GM18858 (cell line): ENCODE results near the gene IPO11.

Experiments
- ATAC-seq: cut with Tn5 transposase; IDR thresholded peaks from one replicate; pipeline ENCODE4 v1.9.1; 2021; ENCODE audit not compliant: unreplicated experiment

Gene IPO11

DNA sequence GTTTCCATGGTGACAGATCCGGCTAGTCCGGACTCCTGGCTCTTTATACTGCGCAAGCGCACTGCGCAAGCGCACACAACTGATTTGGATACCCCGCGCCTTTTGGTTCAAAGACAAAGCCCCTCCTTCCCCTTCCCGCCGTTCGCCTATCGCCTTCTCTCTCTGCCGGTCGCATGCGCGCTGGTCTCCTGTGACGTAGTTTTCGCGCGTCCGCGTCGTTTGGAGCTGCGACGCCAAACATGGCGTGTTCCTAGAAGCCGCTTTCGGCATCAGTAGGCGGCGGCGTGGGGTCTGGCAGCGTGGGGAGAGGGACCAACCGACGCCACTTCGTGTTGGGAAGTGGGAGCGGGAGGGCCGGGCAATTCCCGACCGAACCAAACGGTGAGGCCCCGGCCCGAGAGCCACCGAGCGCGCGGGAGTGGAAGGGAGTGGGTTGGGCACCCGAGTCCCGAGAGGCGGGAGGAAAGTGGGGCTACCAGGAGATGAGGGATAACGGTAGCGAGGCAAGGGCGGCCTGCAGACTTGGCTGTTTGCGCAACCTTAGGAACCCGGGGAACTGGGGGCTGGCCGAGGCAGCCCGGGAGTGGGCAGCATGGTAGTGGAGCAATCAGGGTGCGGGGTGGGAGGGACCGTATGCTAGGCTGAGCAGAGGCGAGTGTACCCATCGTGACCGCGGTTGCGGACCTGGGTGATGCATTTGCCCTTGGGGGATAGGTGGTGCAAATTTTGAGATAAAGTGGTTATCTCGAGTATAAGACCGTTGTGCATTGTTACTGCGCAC lies at the start of gene IPO11:
IPO11 (plus strand) TSS at position 215 of the 781 bp plus-strand sequence. CDS start 24,517 bp downstream, outside the sequence.
- ATAC-seq = peak; percentile 95

DNA sequence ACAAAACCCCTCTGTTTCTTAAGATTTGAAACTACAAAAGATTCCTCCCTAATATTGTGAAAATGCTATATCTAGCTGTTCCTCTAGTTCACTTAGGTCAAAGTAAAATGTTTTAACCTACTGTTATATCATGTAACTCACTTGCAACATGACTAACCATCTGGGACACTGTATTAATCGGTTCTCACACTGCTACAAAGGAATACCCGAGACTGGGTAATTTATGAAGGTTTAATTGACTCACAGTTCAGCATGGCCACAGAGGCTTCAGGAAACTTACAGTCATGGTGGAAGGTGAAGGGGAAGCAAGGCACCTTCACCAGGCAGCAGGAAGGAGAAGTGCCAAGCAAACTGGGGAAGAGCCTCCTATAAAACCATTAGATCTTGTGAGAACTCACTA lies 43.5 kb upstream of the IPO11 start:
- ATAC-seq = no peak

DNA sequence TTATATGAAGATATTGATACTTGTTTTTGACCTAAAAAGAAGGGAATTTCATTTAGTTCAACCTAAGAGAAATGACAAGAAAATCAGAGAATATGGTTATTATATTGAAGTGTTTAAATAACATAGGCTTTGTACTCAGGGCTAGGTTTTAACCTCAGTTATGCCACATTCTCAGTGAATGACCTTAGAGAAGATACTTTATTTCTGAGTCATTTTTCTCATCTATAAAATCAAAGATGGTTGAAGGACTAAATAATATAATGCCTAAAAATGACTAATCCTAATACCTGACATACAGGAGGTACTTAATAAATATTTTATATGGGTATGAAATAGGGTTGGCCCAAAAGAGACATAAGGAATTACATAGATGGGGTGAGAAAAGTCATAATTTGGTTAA lies 41.2 kb upstream of the IPO11 start:
- no peak for ATAC-seq

DNA sequence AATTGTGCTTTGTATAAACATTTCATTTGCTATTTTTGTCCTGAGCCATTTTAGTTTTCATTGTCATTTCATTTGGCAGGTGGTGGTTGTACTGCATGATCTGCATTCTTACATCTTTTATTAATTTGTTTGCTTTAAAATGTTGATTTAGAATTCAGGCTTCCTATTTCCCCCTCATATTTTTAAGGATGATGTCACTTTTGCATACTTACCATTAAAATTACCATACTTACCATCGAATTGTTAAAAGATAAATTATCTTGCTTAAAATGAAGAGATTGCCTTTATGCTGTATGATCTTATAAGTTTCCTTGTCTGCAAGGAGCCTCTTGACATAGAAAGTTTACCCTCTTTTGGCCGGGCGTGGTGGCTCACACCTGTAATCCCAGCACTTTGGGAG lies 40.0 kb upstream of the IPO11 start:
- no peak for ATAC-seq

DNA sequence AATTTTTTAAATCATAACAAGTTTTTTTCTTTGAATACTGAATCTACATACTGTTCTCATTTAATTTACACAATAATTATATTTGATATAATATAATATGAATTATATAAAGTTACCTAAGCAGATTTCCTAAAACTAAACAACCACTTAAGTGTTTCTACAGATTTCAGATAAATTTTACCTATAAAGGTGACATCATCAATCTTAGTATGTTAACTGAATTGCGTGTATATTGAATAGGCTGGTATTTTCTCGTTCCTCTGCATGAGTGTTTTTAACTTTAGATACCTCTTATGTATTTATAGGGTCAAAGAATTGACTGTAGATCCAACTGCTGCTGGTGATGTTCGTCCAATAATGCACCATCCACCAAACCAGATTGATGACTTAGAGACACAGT lies 39.2 kb upstream of the IPO11 start:
- ATAC-seq = no peak

DNA sequence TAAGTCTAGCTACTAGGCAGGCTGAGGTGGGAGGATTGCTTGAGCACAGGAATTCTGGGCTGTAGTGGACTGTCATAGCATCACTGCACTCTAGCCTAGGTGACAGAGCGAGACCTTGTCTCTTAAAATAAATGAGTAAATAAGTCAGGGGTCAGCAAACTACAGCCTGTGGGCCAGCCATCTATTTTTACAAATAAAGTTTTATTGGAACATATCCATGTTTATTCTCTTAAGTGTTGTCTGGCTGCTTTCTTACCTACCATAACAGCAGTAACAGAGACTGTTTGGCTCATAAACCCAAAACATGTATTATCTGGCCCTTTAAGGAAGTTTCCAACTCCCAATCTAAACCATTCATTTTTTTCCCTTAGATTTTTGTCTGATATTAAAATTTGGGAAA lies 38.5 kb upstream of the IPO11 start:
- no peak for ATAC-seq

DNA sequence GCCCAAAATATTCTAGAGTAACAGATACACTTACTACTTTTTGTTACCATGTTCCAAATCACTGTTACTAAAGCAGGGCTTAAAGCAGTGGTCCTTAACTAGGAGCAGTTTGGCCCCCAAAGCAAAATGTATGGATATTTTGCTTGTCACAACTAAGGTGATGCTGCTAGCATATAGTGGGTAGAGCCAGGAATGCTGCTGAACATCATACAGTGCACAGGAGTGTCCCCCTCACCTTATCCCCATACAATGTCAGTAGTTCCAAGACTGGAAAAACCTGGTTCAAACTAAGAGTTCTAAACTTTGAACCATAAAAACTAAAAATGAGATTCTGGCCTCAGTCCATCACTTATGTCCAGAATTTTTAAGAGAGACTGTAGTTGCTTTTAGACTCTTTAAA lies 36.9 kb upstream of the IPO11 start:
- no peak for ATAC-seq

DNA sequence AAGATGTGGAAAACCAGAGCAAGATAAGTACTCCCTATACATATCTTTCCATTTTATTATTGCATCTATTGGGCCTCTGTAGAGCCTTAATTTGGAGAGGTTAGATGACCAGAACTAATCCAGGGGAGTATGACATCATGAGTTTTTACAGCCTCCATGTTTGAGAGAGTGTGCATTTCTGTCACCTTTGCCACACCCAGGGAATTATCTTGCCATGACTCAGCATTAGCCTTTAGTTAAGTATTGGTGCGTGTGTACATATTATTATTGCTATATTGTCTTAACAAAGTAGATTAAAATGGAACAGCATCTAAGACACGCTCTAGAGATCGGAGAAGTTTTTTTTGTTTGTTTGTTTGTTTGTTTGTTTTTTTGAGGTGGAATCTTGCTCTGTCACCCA lies 36.5 kb upstream of the IPO11 start:
- ATAC-seq = no peak

DNA sequence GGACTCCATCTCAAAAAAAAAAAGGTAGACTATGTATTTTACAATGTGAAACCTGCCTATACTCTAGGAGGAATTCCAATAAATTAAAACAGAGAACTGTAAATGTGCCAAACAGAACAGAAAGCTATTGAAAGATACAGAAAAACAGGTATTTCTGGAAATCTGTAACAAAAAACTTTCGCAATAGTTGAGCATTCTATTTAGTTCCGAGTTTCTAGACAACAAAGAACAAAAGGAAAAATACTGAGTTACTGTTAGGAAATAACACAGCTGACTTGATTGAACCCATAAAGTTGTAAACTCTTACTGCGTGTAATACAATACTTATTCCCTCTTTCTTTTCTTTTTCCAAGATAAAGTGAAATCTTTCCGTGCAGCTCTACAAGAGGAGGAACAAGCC lies 27.4 kb upstream of the IPO11 start:
- no peak for ATAC-seq

DNA sequence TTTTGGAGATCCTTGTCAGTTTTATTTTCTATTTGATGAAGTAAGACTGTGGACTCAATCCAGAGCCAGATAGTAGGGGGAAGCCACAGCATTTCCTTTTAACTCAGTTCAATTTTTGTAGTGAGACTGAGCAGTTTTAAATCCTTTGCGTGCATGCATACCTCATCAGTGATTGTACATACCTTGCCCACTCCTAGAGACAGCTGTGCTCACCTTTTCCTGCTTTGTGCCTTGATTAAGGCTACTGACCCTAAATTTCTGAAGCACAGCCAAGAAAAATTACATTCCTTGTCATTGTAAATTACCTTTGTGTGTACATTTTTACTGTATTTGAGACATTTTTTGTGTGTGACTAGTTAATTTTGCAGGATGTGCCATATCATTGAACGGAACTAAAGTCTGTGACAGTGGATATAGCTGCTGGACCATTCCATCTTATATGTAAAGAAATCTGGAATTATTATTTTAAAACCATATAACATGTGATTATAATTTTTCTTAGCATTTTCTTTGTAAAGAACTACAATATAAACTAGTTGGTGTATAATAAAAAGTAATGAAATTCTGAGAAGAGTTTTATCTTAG lies 26.7 kb upstream of the IPO11 start:
- ATAC-seq = no peak

DNA sequence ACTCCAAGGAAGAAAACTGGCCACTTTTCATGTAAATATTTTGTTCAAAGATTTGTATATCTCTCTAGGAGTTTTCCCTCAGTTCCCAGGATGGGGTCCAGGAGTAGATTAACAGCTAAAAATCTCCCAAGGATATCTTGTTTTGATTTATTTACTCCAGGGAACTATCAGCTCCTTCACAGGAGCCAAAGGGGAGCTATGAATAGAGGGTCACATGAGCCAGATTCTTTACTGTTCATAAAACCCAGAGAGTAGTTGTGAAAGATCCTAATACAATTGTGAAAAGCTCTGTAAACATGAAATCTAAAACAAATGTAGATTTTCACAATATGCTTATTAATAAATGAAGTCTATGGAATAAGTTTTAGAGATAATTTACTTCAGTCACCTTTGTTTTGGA lies 25.7 kb upstream of the IPO11 start:
- no peak for ATAC-seq

DNA sequence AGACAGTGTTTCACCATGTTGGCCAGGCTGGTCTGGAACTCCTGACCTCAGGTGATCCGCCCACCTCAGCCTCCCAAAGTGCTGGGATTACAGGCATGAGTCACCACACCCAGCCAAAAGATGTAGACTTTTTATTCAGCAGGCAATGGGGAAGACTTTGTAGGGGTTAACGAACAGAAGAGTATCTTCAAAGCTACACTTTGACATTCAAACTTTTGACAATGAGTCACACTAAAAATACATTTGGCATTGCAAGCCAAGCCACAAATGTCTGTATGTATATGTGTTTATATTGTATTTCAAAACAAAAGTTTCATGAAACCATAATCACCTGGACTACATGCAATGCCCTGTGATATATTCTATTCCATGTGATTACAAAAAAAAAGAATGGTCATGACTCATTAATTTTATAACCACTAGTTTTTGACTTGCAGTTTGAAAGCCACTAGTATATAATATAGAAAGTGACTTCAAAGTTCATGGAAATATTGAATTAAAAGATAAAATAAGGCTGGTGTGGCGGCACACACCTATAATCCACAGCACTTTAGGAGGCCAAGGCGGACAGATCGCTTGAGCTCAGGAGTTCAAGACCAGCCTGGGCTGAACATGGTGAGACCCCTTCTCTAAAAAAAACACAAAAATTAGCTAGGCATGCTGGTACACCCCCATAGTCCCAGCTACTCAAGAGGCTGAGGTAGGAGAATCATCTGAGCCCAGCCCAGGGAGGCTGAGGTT lies 17.2 kb upstream of the IPO11 start:
- no peak for ATAC-seq

DNA sequence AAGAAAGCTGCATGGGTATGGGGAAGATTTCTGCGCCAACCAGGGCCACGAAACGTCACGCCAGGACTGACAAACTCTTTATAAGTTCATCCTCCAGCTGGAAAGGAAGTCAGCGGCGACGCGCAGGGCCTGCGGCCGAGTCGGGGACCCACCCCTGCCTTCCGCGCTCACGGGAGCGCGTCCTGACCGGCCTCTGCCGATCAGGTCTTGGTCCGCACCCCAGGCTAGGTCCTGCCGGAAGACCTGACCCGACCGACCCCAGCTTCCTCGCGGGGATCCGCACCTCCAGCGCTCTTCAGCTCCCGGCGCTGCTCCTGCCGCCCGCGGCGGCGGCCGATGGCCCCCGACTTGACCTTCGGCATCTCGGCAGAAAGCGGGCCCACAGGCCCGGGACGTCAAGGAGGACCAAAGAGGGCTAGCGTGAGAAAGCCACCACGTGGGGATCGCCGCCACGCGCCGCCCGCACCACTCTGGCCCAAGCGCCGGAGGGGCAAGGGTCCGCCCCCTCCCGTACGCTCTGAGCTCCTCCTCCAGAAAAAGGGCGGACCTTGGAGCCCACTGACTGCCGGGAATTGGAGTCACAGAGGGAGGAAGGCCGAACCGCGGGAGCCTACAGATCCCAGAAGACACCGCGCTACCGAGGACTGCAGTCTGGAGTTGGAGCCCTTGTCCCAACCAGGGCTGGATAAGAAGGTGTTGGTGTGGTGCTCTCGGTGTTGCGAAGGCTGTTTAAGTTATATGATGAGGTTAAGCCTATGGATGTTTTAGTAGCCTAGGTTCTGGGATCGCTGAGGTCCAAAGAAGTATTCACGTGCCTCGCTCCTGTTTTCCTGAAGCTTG lies 8.9 kb upstream of the IPO11 start, which contains the start of gene DIMT1:
DIMT1 (minus strand) TSS at position 495 of the 840 bp plus-strand sequence; CDS start at position 362, 133 bp downstream.
- ATAC-seq = peak; percentile 95

DNA sequence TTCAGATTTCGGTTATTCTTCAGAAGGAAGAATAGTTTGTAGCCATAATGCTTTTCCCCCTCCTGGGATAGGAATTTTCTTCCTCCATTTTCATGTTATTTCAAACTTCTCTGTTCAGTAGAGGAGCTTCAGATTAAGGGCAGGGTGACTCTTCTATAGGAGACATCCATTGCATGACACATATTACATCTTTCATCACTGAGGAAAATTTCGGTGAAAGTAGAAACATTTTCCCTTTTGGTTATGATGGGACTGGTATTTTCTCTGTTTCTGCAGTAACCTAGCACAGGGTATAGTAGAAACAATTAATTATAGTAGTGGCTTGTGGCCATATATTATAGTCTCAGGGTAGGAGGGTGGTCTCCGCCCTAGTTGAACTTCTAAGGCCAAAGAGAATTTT lies 1.1 kb downstream of the IPO11 start:
- ATAC-seq = no peak

DNA sequence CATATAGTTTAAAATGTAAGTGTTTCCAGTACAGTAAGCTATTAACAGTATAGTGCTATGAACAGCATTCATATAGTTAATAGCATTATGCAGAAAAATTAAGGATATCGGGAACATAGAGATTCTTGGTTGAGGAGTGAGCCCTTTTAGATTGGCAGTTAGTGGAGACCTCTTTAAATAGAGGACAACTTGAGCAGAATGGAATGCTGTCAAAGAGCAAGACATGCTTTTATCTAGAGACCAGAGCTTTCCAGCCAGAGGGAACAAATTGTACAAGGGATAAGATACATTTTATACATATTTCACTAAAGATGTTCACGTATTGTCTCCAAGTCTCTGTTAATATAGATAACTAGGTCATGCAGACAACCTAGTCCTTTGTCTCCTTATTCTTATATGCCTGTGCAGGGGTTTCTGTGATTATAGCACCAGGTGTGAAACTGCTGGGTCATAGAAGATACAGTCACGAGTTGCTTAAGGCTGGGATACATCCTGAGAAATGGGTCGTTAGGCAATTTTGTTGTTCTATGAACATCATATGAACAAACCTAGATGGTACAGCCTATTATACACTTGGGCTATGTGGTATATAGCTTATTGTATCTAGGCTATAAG lies 6.0 kb downstream of the IPO11 start:
- ATAC-seq = no peak

DNA sequence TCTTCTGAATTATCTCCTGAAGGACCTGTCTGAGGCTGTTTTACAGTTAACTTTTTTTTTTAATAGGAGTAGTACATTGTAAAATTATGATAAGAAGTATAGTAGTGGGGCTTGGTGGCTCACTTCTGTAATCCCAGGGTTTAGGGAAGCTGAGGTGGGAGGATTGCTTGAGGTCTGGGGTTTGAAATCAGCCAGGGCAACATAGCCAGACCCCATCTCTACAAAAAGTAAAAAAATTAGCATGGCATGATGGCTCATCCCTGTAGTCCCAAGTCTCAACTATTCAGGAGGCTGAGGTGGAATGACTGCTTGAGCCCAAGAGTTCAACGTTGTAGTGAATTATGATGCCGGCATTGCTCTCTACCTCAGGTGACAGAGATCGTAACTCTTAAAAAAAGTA lies 7.0 kb downstream of the IPO11 start:
- no peak for ATAC-seq

DNA sequence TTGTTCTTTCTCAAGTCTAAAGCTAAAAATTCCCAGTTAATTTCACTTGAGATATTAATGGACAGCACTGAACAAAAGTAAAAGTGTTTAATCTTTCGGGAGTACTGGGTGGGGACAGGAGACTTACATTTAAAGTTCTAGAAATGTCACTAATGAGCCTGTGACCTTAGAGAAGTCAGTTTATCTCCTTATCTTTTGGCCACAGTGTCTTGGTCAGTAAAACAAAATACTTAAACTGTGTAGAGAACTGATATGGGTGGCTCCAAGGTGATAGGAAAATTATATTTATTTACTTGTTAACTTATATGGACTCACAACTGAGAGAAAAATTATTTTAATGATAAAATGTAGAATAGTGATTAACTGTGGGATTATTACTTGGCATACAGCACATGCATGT lies 8.9 kb downstream of the IPO11 start:
- no peak for ATAC-seq

DNA sequence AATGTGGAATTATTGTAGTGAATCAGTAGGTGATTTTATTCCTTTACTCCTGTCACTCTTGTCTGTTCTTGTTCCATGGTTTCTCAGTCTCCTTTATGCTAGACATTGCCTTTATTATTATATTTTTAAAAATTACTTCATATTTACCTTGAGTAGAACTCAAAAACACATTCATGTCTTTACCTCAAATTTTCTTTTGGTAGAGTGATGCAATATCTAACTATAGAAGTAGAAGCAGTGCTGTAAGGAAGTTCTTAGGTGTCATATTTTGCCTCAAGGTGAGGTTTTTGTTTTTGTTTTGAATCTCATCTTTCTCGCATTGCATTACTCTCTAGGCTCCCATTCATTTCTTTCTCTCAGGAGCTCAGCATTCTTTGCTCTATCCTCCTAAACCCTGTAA lies 12.2 kb downstream of the IPO11 start:
- no peak for ATAC-seq

DNA sequence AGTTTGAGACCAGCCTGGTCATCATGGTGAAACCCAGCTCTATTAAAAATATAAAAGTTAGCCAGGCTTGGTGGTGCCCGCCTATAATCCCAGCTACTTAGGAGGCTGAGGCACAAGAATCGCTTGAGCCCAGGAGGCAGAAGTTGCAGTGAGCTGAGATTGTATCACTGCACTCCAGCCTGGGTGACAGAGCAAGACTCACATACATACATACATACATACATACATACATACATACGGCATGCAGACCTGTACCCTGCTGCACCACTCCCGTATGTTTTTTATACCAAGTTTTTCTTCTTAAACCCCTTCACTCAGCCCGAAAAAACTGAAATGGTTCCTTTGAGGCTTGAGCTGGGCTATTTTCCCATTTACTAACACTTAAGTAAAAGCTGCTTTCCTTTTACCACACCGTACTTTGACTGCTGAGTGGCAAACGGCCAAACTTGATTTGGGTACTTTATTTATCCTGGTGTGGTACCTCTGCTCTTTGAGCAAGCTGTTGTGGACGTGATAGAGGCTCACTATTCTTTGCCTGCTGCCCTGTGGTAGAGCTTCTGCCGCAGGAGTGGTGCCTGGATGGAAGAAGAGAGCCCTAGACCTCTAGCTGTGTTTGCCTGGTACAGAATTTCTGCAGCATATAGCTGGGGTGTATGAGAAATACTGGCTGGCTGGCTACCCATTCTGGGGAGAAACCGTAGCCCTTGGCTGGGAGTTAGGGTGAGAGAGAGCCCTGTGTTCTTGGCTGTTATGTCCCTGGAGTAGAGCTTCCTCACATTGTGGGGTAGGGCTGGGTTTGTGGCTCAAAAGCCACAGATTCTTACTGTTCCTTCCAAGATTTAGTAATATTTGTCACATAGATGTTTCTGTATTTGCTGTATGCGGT lies 19.4 kb downstream of the IPO11 start:
- ATAC-seq = no peak

DNA sequence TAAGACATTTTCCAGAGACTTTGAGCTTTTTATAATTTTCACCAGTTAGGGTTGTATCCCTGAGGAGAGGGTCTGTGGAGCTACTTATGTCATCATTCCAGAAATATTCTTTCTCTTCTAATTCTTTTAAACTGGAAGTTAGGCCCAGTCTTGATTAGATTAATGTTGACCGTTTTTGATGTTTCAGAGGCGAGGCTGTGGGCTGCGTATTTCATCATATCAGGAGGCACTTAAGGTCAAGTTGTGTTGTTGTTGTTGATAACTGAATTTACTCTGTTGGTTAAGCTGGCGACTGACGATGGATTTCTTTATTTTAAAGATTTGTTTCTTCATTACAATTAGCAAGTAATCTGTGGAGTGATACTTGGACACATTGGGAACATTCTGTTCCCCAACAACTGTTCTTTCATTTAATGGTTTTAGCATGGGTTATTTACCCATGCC lies 20.1 kb downstream of the IPO11 start:
- no peak for ATAC-seq
